GM18909 (cell line): Measurements from ENCODE around the gene PTPN6.
"Not testable (repeated sequence)": the region's sequence is repeated elsewhere in the genome, so short reads cannot be mapped to it uniquely, and the experiment has no call there.

Experiments
- ATAC-seq: cut with Tn5 transposase; IDR thresholded peaks from one replicate; pipeline ENCODE4 v1.9.1; 2021; ENCODE audit warnings: mild to moderate bottlenecking; ENCODE audit not compliant: unreplicated experiment, poor library complexity

PTPN6 gene

GRCh38 chr12:6950811-6951540, at the start of gene PTPN6:
TSS of gene PTPN6 (plus strand) at chr12:6951356. CDS start at chr12:6951513, 157 bp downstream.
- ATAC-seq, result peak; percentile 20

GRCh38 chr12:6902448-6902847, 48.7 kb upstream of the PTPN6 start:
- ATAC-seq, result no peak

GRCh38 chr12:6903722-6904121, 47.4 kb upstream of the PTPN6 start:
- ATAC-seq, result no peak

- peak; percentile 92 for ATAC-seq
These were observed 46.6 kb upstream of the PTPN6 start, which contains the start of gene LRRC23 for GRCh38 chr12:6904280-6905276. TSS of gene LRRC23 (plus strand) at chr12:6904822. CDS start at chr12:6905634, 812 bp downstream.

- ATAC-seq, result no peak
These were observed 45.6 kb upstream of the PTPN6 start for GRCh38 chr12:6905414-6906040.

GRCh38 chr12:6908141-6908540, 43.0 kb upstream of the PTPN6 start:
- not testable (repeated sequence) for ATAC-seq

- ATAC-seq, result no peak
These were observed 41.6 kb upstream of the PTPN6 start for GRCh38 chr12:6909421-6910145.

GRCh38 chr12:6912164-6912935, 38.8 kb upstream of the PTPN6 start:
- ATAC-seq, result no peak

- peak; percentile 76 for ATAC-seq
These were observed 36.8 kb upstream of the PTPN6 start, which contains the start of gene ENO2 for GRCh38 chr12:6914246-6914946. TSS of gene ENO2 (plus strand) at chr12:6914580. CDS start at chr12:6915833, 1,253 bp downstream.

GRCh38 chr12:6914947-6915788, 36.0 kb upstream of the PTPN6 start:
- no peak for ATAC-seq

- no peak for ATAC-seq
These were observed 35.3 kb upstream of the PTPN6 start for GRCh38 chr12:6915789-6916285.

GRCh38 chr12:6916426-6917200, 34.5 kb upstream of the PTPN6 start:
- ATAC-seq, result no peak

GRCh38 chr12:6917491-6918231, 33.5 kb upstream of the PTPN6 start:
- ATAC-seq, result no peak

- ATAC-seq, result no peak
These were observed 31.6 kb upstream of the PTPN6 start for GRCh38 chr12:6919588-6919987.

- no peak for ATAC-seq
These were observed 29.6 kb upstream of the PTPN6 start for GRCh38 chr12:6921539-6921938.
